Measurements from ENCODE around the gene TBX1.

The TBX1 gene

DNA sequence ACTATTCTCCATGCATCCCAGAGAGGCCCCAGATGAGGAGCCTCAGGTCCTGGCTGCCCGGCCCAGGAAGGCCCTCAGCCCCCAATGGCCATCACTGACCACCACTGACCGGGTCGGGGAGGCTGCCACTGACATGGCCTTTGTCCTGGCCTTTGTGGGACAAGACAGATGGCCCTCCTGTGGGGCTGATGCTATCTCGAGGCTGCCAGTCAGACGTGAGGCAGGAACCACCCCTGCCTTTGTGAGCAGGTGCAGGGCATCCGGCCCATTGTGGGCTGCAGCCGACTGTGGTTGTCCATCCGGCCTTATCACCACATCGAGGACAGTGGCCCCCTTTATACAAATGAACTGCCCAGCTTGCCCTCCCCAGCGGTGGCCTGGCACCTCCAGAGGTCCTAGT is 31.7 kb upstream of the TBX1 start:
- no peak for DNase-seq (ENCODE audit: low spot score)
- Mint-ChIP-seq H3K27ac (no peak overlapping the region), H3K9me3 (no peaks in the 10 kb centered on the region), H3K27me3 (ENCODE audit: low read depth) (peaks cover 14% of the 10 kb centered on the region), H3K4me3 (no peak overlapping the region), H3K4me1 (ENCODE audit: low read depth) (peaks cover 2% of the 10 kb centered on the region), H3K36me3 (ENCODE audit: low read depth) (no peaks in the 10 kb centered on the region)

GRCh38 chr22:19729507-19729906 is 31.1 kb upstream of the TBX1 start:
- H3K27ac Mint-ChIP-seq, result no peak overlapping the region
- DNase-seq (ENCODE audit: low spot score), result no peak
- no peaks in the 10 kb centered on the region for H3K9me3 Mint-ChIP-seq
- H3K27me3 Mint-ChIP-seq (ENCODE audit: low read depth), result peaks cover 13% of the 10 kb centered on the region
- H3K4me1 Mint-ChIP-seq (ENCODE audit: low read depth), result peaks cover 2% of the 10 kb centered on the region
- no peak overlapping the region for H3K4me3 Mint-ChIP-seq
- H3K36me3 Mint-ChIP-seq (ENCODE audit: low read depth), result no peaks in the 10 kb centered on the region

- no peaks in the 10 kb centered on the region for H3K36me3 Mint-ChIP-seq (ENCODE audit: low read depth)
- no peak overlapping the region for H3K4me3 Mint-ChIP-seq
- no peaks in the 10 kb centered on the region for H3K9me3 Mint-ChIP-seq
- H3K4me1 Mint-ChIP-seq (ENCODE audit: low read depth), result peaks cover 2% of the 10 kb centered on the region
- DNase-seq (ENCODE audit: low spot score), result no peak
- peaks cover 6% of the 10 kb centered on the region for H3K27me3 Mint-ChIP-seq (ENCODE audit: low read depth)
- no peak overlapping the region for H3K27ac Mint-ChIP-seq
These were observed 30.4 kb upstream of the TBX1 start for GRCh38 chr22:19730198-19730597.

DNA sequence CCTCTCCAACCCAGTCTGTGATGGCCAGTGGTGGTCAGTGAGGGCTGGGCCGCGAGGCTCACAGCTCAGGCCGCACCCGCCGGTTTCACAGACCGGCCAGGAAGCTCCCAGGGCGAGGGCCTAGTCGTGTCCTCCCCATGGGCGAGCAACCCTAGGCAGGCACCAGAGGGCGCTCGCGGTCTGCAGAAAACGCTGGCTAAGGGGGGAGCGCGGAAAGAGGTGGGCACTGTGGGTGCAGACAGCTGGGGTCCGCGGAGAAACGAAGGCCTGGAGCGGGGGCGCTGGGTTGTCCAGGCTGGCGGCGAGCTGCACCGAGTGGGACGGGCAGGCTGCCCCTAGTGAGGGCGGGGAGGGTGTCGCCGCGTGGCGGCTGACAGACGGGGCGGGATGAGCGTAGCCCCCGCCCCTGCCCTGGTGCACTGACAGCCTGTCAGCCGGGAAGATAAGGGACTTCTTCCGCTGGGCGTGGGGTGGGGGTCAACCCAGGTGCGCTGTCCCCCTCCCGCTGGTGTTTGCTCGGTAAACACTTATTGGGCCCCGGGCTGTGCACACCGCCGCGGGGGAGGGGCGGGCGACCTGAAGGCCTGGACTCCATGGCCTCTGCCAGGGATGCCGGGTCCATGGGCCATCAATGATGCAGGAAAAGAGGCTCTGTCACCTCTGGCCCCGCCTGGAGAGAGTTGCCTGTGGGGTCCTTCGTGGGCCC is 29.8 kb upstream of the TBX1 start:
- Mint-ChIP-seq H3K4me3 (peak overlapping the region; percentile 79), H3K27me3 (ENCODE audit: low read depth) (peaks cover 2% of the 10 kb centered on the region), H3K9me3 (no peaks in the 10 kb centered on the region), H3K27ac (peak overlapping the region; percentile 49), H3K4me1 (ENCODE audit: low read depth) (peaks cover 2% of the 10 kb centered on the region), H3K36me3 (ENCODE audit: low read depth) (no peaks in the 10 kb centered on the region)
- DNase-seq (ENCODE audit: low spot score), result peak; percentile 64

GRCh38 chr22:19731361-19732135 is 29.0 kb upstream of the TBX1 start:
- H3K4me3 Mint-ChIP-seq, result no peak overlapping the region
- H3K36me3 Mint-ChIP-seq (ENCODE audit: low read depth), result no peaks in the 10 kb centered on the region
- H3K4me1 Mint-ChIP-seq (ENCODE audit: low read depth), result peaks cover 2% of the 10 kb centered on the region
- DNase-seq (ENCODE audit: low spot score), result no peak
- no peak overlapping the region for H3K27ac Mint-ChIP-seq
- no peaks in the 10 kb centered on the region for H3K9me3 Mint-ChIP-seq
- H3K27me3 Mint-ChIP-seq (ENCODE audit: low read depth), result peaks cover 2% of the 10 kb centered on the region

GRCh38 chr22:19732403-19733113 is 28.0 kb upstream of the TBX1 start:
- H3K27me3 Mint-ChIP-seq (ENCODE audit: low read depth), result peaks cover 2% of the 10 kb centered on the region
- H3K4me1 Mint-ChIP-seq (ENCODE audit: low read depth), result peaks cover 2% of the 10 kb centered on the region
- DNase-seq (ENCODE audit: low spot score), result no peak
- H3K36me3 Mint-ChIP-seq (ENCODE audit: low read depth), result no peaks in the 10 kb centered on the region
- no peak overlapping the region for H3K27ac Mint-ChIP-seq
- H3K4me3 Mint-ChIP-seq, result no peak overlapping the region
- H3K9me3 Mint-ChIP-seq, result no peaks in the 10 kb centered on the region

DNA sequence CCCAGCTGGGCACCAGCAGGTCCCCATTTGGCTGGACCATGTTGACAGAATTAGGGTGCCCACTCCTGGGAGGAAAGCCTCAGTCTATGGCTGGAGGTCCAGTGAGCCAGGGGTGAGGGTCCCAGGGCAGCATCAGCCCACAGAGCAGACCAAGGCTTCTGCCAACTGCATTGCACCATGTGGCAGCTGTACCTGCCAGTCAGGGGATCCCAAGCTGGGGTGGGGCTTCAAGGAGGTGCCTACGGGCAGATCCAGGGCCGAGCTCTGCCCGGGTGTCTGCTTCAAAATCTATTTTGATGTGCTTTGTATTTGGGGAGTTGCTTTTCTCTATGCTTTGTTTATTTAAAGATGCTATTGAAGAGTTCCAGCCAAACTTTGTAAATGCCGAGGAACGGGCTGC is 26.8 kb upstream of the TBX1 start:
- Mint-ChIP-seq H3K27me3 (ENCODE audit: low read depth) (peaks cover 2% of the 10 kb centered on the region), H3K36me3 (ENCODE audit: low read depth) (no peaks in the 10 kb centered on the region), H3K4me1 (ENCODE audit: low read depth) (peaks cover 2% of the 10 kb centered on the region), H3K27ac (no peak overlapping the region), H3K4me3 (no peak overlapping the region), H3K9me3 (no peaks in the 10 kb centered on the region)
- no peak for DNase-seq (ENCODE audit: low spot score)

DNA sequence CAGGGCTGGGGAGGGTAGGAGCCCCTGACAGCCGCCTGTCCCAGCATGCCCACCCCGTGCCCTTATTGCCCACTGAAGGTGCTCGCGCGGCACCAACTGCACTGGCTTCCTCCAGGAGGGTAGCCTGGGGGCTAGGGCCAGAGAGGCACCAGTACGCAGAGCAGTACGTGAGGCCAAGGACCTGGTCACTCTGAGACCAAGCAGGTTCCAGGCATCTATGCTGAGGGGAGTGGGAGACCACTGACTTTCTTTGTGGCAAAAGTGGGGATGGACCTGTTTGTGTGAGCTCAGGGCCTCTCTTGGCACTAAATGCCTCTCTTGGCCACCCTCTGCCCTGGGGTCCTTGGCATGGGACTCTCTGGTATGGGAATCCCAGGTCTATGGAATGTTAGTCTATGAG is 26.4 kb upstream of the TBX1 start:
- H3K36me3 Mint-ChIP-seq (ENCODE audit: low read depth), result no peaks in the 10 kb centered on the region
- no peak overlapping the region for H3K27ac Mint-ChIP-seq
- no peak overlapping the region for H3K4me3 Mint-ChIP-seq
- no peak for DNase-seq (ENCODE audit: low spot score)
- peaks cover 2% of the 10 kb centered on the region for H3K4me1 Mint-ChIP-seq (ENCODE audit: low read depth)
- H3K27me3 Mint-ChIP-seq (ENCODE audit: low read depth), result peaks cover 2% of the 10 kb centered on the region
- H3K9me3 Mint-ChIP-seq, result no peaks in the 10 kb centered on the region

DNA sequence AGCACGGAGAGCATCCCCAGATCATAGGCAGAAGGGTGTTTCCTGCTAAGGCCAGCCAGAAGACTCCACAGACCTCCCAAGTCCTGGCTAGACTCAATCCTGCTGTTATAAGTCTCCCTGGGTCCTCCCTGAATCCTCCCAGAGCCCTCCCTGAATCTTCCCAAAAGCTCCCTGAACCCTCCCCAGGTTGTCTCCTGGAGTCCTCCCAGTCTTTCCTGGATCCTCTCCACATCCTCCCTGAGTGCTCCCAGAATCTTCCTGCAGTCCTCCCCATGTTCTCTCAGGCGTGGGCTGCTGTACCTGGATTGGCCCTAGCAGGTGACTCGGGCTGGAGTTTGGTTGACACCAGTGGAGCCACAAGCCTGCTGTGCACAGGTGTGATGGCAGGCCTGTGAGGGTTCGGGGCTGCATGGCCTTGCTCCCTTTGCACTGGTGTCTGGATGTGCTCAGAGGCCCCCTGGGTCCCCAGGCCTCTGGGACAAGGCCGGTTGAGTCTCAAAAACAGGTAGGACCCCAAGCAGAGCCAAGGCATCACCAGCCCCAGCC is 25.7 kb upstream of the TBX1 start:
- Mint-ChIP-seq H3K36me3 (ENCODE audit: low read depth) (no peaks in the 10 kb centered on the region), H3K27ac (no peak overlapping the region), H3K9me3 (no peaks in the 10 kb centered on the region), H3K4me1 (ENCODE audit: low read depth) (peaks cover 2% of the 10 kb centered on the region), H3K27me3 (ENCODE audit: low read depth) (peaks cover 2% of the 10 kb centered on the region), H3K4me3 (no peak overlapping the region)
- no peak for DNase-seq (ENCODE audit: low spot score)

DNA sequence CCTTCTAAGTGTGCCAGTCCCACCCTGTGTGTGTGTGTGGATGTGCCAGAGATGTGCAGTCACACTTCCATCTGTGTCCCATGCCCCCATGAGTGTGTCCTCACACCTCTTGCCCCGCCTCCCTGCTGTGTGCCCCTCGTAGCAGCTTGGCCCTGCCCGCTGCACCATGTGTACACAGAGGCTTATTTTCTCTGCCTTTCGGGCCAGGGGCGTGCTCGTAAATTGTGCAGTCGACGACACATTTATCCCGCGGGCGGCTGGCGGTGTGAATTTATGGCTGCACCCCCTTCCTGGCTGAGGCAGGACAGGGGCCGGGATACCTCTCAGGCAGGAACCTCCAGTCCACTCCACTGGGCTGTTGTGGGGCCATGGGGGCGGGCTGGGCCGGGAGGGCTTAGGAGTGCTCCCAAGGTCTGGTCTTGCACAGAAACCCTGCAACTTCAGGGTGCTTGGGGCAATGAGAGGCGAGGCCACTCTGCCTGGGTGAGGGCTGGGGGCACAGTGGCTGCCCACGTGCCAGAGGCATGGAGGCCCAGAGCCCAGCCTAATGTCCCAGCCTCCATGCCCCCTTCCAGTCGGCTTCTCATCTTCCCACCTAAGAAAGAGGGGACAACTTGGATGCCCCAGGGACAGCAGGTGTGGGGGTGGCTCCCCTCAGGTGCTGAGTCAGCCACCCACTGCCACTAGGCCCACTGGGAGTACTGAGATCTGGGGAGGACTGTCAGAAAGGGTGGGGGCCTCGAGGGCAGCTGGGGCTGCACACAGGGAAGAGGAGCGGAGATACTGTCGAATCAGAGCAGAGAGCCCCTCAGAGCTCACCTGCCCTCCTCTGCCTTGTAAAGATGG is 24.7 kb upstream of the TBX1 start:
- H3K4me3 Mint-ChIP-seq, result no peak overlapping the region
- H3K9me3 Mint-ChIP-seq, result no peaks in the 10 kb centered on the region
- no peak overlapping the region for H3K27ac Mint-ChIP-seq
- H3K36me3 Mint-ChIP-seq (ENCODE audit: low read depth), result no peaks in the 10 kb centered on the region
- H3K4me1 Mint-ChIP-seq (ENCODE audit: low read depth), result no peaks in the 10 kb centered on the region
- DNase-seq (ENCODE audit: low spot score), result no peak
- H3K27me3 Mint-ChIP-seq (ENCODE audit: low read depth), result no peaks in the 10 kb centered on the region

DNA sequence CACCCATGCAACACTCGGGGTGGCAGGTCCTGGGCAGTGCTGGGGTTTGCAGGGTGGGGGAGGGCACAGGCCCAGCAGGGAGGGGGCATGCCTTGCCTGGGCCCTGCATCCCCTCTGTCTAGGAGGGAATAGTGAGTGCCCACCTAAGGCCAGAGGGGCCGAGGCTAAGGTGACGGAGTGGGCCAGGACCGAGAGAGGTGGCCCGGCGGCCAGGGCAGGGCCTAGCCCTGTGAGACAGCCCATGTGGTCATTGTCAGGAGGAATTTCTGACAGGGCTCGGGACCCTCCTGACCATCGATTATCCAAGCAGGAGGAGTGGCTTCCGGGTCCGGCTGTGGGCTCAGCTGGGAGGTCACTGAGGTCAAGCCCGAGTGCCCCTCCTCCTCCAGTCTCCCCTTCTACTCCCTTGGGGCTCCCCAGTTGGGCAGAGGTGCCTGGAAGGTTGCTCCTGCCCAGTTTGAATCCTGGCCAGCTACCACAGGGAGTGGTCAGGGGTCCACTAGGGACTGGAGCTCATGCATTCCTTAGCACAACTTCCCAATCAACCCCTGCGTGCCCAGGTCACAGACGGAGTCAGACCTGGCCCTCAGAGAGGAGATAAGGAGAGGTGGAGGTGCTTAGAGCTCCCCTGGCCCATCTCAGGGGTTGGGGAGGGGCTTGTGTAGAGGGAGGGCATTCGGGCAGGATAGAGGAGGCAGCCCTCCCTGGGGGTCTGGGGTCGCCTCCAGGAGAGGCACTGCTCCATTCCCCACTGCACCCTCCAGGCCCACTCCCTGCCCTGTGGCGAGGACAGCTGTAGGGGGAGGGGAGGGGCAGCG is 22.5 kb upstream of the TBX1 start:
- no peaks in the 10 kb centered on the region for H3K9me3 Mint-ChIP-seq
- H3K27me3 Mint-ChIP-seq (ENCODE audit: low read depth), result no peaks in the 10 kb centered on the region
- H3K4me1 Mint-ChIP-seq (ENCODE audit: low read depth), result no peaks in the 10 kb centered on the region
- DNase-seq (ENCODE audit: low spot score), result no peak
- no peaks in the 10 kb centered on the region for H3K36me3 Mint-ChIP-seq (ENCODE audit: low read depth)
- no peak overlapping the region for H3K27ac Mint-ChIP-seq
- H3K4me3 Mint-ChIP-seq, result no peak overlapping the region

DNA sequence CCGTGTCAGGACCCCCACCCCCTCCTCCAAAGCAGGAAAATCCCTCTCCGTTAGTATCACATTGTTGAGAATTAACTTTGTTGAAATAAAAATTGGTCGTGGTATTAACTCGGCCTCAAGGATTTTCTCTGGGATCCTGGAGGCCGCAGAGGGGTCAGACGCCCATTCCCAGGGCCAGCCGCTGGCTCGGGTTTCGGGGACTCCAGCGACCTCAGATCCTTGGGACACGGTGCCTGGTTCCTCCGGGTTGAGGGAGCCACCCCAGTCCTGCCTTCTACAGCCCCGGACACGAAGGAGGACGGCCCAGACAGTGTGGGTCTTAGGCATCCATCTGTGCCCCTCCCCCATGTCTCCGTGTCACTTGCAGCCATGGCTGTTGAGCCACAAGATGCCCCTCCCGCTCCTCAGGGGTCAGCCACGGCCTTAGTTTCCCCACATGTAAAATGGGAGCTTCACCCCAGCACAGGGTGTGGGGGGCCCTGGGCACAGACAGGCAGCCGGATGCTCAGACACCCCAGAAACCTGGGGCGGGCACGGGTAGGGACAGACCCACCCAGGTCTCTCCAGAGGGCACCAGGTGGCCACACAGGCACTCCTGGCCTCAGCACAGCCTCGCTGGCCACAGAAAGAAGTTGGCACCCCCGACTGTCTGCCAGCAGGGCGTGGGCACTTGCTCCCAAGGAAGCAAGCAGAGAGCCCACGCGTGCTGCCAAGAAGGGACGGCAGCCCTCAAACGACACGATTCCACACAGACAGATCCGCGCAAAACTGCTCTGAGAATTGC is 21.7 kb upstream of the TBX1 start:
- Mint-ChIP-seq H3K4me3 (no peak overlapping the region), H3K9me3 (no peaks in the 10 kb centered on the region)

More for the DNA sequence above, 21.7 kb upstream of the TBX1 start:
- Mint-ChIP-seq H3K27ac (no peak overlapping the region), H3K4me1 (ENCODE audit: low read depth) (no peaks in the 10 kb centered on the region), H3K36me3 (ENCODE audit: low read depth) (no peaks in the 10 kb centered on the region), H3K27me3 (ENCODE audit: low read depth) (no peaks in the 10 kb centered on the region)
- DNase-seq (ENCODE audit: low spot score), result no peak

All from T-helper 2 cell treated with Interferon-gamma antibody and Interleukin-4, amounts not matched to agents 5 μg/mL and 100 μg/mL, for 36 hours (primary cell).